ENCODE measurements around the gene LSM5.
"Not testable (repeated sequence)": the region's sequence is repeated elsewhere in the genome, so short reads cannot be mapped to it uniquely, and the experiment has no call there.

The LSM5 gene

GRCh38 chr7:32502728-32503127 lies 12.5 kb upstream of the LSM5 start:
- DNase-seq, result peak; percentile 15 to 24

- DNase-seq, result no peak
Measured at GRCh38 chr7:32501522-32501921, 11.3 kb upstream of the LSM5 start.

- no peak for DNase-seq
Measured at GRCh38 chr7:32500922-32501341, 10.8 kb upstream of the LSM5 start.

DNA sequence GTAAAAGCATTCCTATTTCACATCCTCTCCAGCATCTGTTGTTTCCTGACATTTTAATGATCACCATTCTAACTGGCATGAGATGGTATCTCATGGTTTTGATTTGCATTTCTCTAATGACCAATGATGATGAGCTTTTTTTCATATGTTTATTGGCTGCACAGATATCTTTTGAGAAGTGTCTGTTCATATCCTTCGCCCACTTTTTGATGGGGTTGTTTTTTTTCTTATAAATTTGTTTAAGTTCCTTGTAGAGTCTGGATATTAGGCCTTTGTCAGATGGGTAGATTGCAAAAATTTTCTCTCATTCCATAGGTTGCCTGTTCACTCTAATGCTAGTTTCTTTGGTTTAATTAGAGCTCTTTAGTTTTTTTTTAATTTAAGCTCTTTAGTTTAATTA lies 10.0 kb upstream of the LSM5 start:
- not testable (repeated sequence) for DNase-seq

DNA sequence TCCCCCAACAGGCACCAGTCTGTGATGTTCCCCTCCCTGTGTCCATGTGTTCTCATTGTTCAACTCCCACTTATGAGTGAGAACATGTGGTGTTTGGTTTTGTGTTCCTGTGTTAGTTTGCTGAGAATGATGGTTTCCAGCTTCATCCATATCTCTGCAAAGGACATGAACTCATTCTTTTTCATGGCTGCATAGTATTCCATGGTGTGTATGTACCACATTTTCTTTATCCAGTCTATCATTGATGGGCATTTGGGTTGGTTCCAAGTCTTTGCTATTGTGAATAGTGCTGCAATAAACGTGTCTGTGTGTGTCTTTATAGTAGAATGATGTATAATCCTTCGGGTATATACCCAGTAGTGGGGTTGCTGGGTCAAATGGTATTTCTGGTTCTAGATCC lies 9.6 kb upstream of the LSM5 start:
- not testable (repeated sequence) for DNase-seq

GRCh38 chr7:32496052-32496813 lies 6.1 kb upstream of the LSM5 start:
- no peak for DNase-seq

- DNase-seq, result peak; percentile 98 to 99
Measured at GRCh38 chr7:32495298-32496051, 5.3 kb upstream of the LSM5 start, which contains the start of gene AVL9. TSS of gene AVL9 (plus strand) at chr7:32495489. CDS start at chr7:32495710, 221 bp downstream.

DNA sequence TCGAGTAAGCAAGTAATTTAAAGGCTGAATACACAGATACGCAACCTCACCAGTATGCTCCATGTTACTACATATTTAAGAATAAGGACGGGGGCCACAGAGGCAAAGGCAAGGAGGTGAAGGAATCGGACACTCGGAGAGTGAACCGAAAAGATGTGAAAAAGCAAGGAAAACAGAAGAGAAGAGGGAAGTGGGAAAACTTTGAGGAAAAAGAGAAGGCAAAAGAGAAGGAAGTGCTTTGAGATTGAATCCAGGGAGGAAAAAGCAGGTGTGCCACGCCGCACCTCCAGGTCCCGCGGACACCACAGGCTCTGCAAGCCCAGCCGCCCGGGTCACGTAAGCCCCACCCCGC lies 4.7 kb upstream of the LSM5 start:
- no peak for DNase-seq

DNA sequence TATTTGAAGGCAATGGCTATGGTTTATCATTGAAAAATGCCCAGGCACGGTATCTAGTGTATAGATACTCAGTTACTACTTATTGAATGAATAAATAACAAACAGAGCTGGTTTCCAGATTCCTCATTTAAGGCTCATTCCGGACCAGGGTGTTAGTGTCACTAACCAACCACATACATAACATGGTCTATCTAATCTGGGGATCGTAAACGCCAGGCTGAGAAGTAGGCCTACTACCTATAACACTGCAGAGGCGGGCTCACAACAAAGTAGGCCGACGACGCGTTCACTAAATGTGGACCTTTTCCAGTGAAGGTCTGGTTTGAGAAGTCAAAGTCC lies 423 bp downstream of the LSM5 start:
- DNase-seq, result no peak

DNA sequence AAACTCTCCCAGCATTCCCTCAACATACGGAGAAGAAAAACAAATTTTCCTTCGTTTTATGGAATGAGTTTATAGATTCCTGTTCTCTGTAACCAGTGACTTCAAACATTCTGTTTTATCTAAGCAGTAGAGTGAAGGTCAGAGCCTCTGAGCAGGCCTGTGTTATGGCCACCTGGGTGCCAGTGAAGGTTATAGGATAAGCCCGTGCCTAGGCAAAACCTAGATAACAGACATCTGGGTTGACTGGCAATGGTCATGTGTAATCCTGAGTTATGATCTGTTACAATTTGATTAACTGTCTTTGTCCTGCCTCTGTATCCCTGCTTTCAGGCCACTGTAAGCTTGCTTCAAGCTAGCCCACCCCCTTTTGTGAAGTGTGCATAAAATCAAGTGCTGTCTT lies 8.3 kb downstream of the LSM5 start:
- DNase-seq, result no peak

GRCh38 chr7:32481176-32481575 lies 9.0 kb downstream of the LSM5 start:
- DNase-seq, result no peak

DNA sequence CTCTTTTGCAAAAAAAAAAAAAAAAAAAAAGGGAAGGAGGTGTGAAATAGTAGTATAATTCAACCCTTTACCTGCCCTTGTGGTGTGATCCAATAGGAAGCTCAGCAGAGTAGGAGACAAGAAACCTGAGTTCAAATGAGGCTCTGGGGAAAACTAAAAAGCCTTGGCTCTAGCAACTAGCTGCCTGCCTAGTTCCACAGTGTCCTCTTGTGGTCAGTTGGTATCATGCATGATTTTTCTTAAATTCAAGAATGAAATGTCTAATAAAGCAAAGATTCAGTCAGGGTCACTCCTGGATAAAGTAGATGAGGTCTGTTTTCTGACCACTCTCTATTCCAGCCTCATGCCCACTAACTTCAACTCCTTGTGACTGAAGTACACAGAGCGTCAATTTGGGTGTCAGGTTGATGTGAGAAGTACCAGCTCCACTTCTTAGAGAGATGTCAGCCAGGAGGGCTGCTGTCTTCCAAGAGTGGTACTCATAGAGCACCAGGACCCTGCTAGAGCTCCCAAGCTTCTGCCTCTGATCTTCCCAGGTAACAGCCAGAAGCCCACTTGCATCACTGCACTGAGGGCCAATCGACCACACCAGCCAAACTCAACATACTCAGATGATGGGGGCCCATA lies 10.5 kb downstream of the LSM5 start:
- DNase-seq, result no peak

- no peak for DNase-seq
Measured at GRCh38 chr7:32477649-32477980, 12.6 kb downstream of the LSM5 start.

GRCh38 chr7:32476816-32477648 lies 13.1 kb downstream of the LSM5 start:
- DNase-seq, result no peak

DNA sequence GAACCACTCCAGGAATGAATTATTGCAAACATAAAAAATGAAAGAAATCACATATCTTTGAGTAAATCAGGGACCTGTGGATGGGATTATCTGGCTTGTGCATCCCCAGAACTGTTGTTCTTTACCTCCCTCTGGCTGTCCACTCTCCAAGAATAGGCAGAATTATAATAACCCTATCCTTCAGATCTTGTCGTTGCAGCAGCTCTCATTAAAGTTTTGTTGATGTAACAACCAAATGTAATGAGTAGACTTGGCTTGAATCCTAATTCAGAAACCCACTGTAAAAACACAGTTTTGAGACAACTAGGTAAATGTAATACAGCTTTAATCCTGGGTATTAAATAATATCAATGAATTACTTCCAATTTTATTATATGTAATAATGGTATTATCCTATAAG lies 16.2 kb downstream of the LSM5 start:
- DNase-seq, result no peak

DNA sequence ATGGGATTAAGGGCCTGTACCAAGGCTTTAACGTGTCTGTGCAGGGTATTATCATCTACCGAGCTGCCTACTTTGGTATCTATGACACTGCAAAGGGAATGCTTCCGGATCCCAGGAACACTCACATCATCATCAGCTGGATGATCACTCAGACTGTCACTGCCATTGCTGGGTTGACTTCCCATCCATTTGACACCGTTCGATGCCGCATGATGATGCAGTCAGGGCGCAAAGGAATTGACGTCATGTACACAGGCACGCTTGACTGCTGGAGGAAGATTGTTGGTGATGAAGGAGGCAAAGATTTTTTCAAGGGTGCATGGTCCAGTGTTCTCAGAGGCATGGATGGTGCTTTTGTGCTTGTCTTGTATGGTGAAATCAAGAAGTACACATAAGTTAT lies 18.2 kb downstream of the LSM5 start:
- DNase-seq, result no peak

DNA sequence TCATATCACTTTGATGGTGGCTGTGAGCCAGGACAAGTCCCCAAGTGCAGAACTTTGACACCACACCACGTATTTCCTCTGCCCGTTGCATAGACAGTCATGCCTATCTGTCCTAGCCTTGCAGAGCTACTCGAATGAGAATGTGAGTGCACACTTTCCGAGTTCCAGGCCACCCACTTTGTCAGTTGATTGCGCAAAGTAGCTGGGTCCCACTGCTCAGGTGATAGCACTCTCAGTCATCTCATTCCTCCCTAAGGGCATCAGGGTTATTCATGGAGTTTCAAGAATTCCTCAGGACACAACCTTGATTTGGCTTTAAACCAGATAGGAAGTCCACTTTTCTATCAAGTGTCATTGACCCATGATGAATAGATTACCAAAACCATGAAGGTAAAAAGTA lies 19.3 kb downstream of the LSM5 start:
- no peak for DNase-seq

DNA sequence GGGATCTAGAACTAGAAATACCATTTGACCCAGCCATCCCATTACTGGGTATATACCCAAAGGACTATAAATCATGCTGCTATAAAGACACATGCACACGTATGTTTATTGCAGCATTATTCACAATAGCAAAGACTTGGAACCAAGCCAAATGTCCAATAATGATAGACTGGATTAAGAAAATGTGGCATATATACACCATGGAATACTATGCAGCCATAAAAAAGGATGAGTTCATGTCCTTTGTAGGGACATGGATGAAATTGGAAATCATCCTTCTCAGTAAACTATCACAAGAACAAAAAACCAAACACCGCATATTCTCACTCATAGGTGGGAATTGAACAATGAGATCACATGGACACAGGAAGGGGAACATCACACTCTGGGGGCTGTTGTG lies 20.2 kb downstream of the LSM5 start:
- DNase-seq, result not testable (repeated sequence)

DNA sequence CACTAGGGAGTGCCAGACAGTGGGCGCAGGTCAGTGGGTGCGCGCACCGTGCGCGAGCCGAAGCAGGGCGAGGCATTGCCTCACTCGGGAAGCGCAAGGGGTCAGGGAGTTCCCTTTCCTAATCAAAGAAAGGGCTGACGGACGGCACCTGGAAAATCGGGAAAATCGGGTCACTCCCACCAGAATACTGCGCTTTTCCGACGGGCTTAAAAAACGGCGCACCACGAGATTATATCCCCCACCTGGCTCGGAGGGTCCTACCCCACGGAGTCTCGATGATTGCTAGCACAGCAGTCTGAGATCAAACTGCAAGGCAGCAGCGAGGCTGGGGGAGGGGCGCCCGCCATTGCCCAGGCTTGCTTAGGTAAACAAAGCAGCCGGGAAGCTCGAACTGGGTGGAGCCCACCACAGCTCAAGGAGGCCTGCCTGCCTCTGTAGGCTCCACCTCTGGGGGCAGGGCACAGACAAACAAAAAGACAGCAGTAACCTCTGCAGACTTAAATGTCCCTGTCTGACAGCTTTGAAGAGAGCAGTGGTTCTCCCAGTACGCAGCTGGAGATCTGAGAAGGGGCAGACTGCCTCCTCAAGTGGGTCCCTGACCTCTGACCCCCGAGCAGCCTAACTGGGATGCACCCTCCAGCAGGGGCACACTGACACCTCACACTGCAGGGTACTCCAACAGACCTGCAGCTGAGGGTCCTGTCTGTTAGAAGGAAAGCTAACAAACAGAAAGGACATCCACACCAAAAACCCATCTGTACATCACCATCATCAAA lies 25.4 kb downstream of the LSM5 start:
- not testable (repeated sequence) for DNase-seq

GRCh38 chr7:32462977-32463376 lies 27.2 kb downstream of the LSM5 start:
- no peak for DNase-seq

GRCh38 chr7:32462451-32462850 lies 27.7 kb downstream of the LSM5 start:
- DNase-seq, result no peak

- no peak for DNase-seq
Measured at GRCh38 chr7:32461484-32461883, 28.7 kb downstream of the LSM5 start.

DNA sequence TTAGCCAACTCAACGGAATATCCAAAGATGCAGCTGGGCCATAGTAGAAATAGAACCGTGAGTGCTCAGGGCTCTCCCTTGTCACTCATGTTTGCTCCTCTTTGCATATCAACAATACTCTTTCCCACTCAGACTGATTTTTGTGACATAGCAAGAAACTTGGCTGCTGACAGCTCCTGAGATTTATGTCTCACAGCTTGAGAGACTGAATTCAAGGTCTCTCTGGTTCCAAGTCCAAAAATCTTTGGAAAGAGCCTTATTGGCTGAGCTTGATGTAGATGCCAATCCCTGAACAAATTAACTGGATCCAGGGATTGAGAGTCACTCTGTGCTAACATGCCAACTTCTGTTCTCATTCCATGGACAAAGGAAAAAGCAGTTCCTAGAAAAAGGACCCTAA lies 30.4 kb downstream of the LSM5 start:
- DNase-seq, result no peak

Data from activated CD4-positive, alpha-beta T cell treated with anti-CD3 and anti-CD28 coated beads for 4 hours (primary cell).